Measurements from ENCODE around the gene RTN4RL1.

RTN4RL1 gene

DNA sequence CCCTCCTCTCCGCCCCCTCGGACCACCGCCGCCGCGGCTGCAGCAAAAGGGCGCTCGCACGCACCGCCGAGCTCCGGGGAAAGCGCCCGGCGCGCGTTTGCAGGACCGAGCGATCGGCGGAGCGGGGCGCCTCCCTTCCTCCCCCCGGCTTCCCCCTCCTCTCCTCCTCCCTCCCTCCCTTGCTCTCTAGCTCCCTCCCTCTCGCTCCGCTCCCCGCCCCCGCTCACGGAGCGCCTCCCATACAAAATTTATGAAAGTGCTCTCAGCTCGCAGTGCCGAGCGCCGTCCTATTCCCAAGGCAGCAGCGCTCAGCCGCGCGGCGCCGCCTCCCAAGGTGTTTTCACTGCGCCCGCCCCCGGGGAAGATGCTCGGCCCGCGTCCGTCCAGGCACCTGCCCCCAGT lies at the start of gene RTN4RL1:
Gene RTN4RL1, minus strand, starts transcription at position 115 of the 402 bp plus-strand sequence. CDS start 469 bp downstream, outside the sequence.
- peak in 1 of 2 donors; percentile 54 for DNase-seq (ENCODE audit: low read depth in 2 of 2)

DNA sequence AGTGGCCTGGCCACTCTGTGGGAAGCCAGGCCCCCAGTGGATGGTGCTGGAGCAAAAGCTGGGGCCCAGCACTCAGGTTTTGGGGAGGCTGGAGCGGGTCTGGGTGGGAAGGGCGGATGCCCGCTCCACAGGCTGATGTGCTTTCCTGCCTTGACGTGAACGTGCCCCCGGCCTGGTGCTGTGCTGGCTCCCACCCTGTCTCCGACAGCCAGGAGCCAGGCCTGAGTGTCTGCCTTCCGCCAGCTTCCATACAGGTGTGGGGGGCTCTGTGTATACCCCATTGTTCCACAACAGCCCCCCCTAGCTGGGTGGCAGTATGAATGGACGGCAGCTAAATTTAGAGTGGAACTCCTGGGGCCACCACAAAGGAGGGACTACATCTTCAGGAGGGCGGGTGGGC lies 49.8 kb upstream of the RTN4RL1 start:
- no peak for DNase-seq (ENCODE audit: low read depth in 2 of 2)

DNA sequence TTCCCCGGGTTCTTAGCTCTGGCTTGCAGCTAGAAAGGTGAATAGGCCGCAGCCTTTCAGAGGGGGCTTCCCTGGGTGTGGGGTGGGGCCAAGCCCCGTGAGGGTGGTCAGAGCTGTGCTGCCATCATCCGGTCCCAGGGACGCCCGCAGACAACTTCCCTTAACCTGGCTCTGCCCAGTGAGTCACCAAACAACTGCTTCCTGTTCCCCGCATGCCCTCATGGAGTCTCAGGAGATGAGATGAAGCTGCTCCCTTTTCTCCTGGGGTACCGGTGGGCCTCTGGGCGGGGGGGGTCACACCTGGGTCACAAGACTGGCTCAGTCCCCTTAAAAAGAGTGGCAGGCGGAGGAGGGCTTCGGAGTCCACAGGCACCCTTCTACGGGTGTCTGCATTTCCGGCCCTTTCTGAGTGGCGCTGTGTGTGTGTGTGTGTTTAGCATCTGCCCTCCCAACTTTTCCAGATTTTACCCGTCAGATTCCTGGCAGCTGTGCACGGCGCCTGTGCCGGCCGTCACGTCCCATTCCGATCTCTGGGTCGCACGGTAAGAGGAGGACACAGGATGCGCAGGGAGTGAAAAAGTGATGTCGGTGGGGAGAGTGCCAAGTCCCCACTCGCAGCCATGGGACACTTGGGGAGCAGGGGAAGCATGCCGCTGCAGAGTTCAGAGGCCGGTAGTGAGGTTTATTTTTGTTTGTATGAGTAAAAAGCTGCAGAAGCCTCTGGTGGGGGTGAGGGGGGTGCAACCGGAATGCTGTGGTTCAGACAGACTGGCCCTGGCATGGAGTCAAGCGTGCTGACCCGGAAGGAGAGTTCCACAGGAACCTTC lies 46.5 kb upstream of the RTN4RL1 start:
- DNase-seq (ENCODE audit: low read depth in 2 of 2), result no peak

DNA sequence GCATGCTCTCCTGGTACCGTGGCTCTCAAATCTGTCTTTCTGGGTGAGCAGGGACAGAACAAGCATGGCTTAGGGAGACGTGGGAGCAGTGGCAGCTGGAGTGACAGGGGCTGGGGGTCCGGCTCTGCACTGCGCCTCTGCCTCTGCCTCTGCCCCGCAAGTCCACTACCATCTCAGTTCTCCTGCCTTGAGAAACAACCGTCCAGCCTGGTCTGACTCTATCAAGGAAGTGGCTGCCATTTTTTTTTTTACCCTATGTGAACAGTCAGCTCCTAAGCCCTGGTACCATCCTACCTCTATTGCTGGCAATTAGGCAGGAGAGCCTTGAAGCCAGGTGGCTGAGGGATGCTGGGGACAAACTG lies 45.9 kb upstream of the RTN4RL1 start:
- no peak for DNase-seq (ENCODE audit: low read depth in 2 of 2)

DNA sequence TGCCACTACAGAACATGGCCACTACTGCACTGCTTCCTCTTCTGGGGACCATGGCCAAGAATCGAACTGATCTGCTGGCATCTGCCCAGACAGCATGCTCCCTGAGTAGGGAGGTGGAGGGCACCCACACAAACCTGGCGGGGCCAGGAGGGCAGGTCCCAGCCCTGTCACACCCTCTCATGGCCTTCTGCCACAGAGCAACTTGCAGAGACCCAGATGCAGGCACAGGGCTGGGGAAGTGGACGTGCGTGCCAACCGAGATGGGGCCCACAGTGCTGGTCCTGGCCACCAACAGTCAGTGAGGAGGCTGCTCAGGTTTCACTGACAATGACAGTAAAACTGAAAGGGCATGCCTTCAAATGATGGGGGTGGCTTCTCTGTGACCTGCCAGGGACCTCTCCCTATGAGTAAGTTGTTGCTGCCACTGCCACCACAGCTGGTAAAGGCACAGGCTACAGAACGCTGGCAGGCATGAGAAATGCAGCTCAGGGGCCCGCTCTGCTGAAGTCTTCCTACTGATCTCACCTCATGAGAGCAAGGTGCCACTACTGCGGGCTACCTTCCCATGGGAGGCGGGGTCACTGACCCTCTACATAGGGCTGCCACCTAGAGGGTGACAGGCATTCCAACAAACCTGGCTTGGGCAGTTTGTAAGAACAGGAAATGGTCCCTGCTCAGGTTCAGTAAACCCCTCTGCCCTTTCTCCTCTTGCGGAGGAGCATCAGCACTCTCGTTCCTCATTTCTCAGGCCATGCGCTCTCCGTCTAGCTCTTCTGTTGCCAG lies 45.3 kb upstream of the RTN4RL1 start:
- DNase-seq (ENCODE audit: low read depth in 2 of 2), result peak; percentile 61 to 74

DNA sequence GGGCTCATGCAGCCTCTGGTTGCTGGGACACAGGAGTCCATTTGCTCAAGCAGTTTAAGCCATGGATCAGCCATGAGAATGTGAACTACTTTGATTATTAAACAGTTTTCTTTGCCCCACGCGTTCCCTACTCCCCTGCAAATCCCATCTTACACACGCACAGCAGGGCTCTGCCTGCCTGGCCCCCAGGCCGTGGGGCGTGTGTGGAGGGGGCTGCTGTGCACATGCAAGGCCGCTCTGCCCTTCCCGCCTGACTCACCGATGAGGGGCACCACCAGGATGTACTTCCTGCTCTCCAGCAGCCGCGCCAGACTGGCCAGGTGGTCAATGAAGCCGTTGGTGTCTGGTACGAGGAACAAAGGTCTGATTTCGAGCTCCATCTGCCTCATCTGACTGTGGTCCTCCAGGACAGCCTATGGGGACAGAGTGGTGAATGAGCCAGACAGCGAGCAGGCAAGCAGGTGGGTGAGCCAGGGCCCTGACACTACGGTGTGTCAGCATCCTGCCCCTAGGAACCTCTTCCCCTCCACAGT lies 43.5 kb upstream of the RTN4RL1 start:
- no peak for DNase-seq (ENCODE audit: low read depth in 2 of 2)

DNA sequence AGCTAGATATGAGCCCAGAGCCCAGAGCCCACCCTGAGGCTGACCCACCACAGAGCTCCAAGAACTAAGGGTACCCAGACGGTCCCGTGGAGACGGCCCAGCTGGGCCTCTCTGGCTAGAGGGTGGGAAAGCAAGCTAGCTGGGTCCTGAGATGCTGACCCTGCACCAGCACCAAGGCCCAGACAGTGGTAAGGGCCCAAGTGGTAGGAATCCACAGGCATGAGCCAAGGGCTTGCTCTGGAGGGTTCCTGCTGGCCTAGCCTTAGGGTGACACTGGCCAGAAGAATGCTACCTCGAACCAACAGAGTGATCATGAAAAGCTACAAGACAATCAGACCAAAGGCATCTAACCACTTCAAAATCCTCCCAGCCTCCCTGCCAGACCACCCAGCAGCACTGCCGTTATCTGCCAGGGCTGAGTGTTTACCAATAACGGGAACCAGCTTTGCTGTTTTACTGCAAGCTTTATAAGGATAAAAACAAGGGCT lies 42.9 kb upstream of the RTN4RL1 start:
- no peak for DNase-seq (ENCODE audit: low read depth in 2 of 2)

- DNase-seq (ENCODE audit: low read depth in 2 of 2), result no peak
These were observed 42.5 kb upstream of the RTN4RL1 start for GRCh38 chr17:2067608-2068024.

DNA sequence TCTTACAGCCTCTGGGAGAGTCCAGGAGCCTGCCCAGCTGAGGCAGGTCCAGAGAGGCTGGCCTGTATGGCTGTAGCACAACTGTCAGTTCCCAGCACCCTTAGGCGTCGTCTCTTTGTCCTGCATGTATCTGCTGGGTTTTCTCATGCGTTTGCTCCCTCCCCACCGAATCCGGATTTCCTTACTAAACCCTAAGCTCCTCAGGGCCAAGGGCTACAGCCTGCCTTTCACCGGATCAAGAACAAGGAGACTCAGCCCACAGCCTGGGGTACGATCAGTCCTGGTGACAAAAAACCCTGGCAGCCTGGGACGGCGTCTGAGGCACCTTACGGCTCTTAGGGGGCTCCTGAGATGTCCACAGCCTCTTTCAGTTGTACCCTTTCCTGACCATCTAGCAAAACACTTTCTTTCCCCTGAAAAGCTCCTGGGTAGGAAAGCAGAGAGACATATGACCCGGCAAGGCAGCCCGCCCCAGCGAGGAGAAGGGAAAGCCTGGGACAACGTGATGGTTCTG lies 42.0 kb upstream of the RTN4RL1 start:
- DNase-seq (ENCODE audit: low read depth in 2 of 2), result no peak

DNA sequence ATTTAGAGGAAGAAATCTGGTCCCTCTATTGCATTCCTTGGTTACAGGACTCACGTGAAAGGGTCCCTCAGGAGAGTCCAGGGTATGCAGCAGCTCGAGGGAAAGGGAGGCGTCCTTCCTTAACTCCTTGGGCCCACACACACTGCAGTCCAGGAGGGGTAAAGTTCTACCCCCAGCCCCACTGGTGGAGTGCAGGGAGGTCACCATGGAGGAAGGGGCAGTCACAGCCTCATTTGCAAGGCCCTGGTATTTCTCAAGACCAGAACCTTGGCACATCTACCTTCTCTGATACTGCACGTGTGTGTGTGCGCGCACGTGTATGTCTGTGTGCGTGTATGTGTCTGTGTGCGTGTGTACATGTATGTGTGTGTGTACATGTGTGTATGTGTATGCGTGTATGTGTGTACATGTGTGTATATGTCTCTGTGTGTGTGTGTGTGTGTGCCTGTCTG lies 40.8 kb upstream of the RTN4RL1 start:
- DNase-seq (ENCODE audit: low read depth in 2 of 2), result no peak

GRCh38 chr17:2064980-2065785 lies 40.0 kb upstream of the RTN4RL1 start:
- DNase-seq (ENCODE audit: low read depth in 2 of 2), result peak; percentile 73 to 75

DNA sequence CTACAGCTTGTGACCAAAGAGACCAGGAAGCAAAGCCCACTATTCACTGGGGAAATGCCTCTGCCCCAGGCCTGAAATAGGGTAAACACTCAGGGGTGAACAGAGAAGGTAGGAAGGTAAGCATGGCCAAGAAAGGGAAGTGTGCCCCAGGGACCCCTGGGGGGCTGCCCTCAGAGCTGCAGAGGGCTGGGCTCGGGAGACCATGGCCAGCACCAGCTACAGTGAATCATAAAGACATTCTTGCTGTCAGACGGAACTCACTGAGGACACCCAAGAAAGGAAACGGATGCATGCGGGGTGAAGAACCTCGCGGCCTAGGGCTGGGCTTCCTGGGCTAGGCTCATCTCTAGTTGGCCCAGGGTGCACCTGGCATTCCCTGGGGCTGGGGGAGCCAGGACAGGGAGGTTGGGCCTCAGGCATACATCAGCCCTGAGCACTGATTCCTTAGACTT lies 39.4 kb upstream of the RTN4RL1 start:
- DNase-seq (ENCODE audit: low read depth in 2 of 2), result no peak

- no peak for DNase-seq (ENCODE audit: low read depth in 2 of 2)
These were observed 39.0 kb upstream of the RTN4RL1 start for GRCh38 chr17:2064147-2064489.

DNA sequence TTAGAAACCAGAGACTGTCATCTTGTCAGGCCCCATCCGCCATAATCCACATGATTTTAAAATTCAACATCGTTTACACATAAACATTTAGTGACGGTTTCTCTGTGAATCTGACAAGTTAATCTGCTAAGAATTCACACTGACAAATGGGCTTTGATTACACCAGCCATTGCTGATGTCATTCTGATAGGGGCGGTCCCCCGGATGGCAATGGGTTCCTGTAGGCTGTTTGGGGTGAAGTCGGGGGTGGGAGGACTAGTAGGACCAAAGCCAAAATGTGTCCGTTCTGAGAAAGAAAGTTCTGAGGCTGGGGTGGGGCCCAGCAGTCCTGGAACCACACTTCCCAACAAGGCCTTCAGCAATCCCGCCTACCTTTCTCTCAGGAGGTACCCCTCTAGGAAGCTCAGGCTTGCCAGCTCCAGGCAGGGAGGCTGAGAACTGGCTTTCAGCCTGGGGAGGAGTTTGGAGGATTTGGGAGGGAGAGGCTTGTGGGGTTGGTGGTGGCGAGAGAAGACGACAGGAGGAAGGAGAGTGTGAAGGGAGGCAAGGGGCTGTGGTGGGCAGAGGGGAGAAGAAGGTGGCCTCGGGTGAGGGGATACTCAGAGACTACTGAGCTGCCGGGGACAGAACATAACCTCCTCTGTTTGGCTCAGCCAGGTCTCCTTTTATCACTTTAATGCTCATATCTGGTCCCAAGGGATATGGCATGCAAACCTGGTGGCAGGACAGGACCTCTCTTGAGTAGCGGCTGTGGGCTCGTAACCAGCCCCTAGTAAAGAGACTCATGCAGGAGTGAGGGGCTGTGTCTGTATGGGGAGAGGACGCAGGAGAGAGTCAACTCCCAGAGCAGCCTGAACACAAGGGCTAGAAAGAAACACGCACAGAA lies 38.4 kb upstream of the RTN4RL1 start:
- no peak for DNase-seq (ENCODE audit: low read depth in 2 of 2)

DNA sequence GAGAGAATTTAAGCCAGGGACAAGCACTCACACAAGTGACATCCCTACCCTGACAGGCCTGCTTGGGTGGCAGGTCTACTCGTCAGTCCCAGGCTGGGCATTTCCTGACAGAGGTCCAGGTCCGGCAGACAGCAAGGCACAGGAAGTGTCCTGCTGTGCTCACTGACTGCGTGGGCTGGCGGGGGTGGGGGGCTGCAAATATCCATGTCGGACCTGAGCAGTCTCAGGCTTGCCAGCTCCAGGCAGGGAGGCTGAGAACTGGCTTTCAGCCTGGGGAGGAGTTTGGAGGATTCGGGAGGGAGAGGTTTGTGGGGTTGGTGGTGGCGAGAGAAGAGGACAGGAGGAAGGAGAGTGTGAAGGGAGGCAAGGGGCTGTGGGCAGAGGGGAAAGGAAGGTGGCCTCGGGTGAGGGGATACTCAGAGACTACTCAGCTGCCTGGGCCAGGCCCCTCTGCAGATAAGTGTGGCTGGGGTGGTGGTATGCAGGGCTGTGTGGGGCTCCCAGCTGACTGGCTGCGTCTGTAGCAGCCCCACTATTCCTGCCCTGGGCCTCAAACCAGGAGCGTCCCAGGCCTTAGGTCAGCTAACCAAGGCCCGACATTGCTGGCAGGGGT lies 37.5 kb upstream of the RTN4RL1 start:
- DNase-seq (ENCODE audit: low read depth in 2 of 2), result no peak

- no peak for DNase-seq (ENCODE audit: low read depth in 2 of 2)
These were observed 36.4 kb upstream of the RTN4RL1 start for GRCh38 chr17:2061441-2061958.

- no peak for DNase-seq (ENCODE audit: low read depth in 2 of 2)
These were observed 35.7 kb upstream of the RTN4RL1 start for GRCh38 chr17:2060681-2061440.

DNA sequence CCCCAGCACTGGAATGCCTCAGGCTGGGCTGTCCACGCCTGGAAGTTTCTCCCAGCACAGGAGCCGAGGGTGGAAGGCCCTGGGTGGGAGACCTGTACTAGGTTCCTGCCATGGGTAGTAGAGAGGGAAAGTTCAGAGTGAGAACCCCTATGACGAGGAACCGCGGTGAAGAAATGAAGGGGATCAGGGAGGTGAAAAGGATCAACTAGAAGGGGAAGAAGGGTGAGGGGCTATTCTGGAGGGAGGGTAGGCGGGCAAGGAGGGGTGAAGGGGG lies 35.2 kb upstream of the RTN4RL1 start:
- no peak for DNase-seq (ENCODE audit: low read depth in 2 of 2)

Data from stimulated activated CD4-positive, alpha-beta T cell treated with anti-CD3 and anti-CD28 coated beads, Interleukin-4, amount 100 ng/mL, for 48 hours (primary cell).